ENCODE measurements around the gene TBC1D10B.

TBC1D10B gene

DNA sequence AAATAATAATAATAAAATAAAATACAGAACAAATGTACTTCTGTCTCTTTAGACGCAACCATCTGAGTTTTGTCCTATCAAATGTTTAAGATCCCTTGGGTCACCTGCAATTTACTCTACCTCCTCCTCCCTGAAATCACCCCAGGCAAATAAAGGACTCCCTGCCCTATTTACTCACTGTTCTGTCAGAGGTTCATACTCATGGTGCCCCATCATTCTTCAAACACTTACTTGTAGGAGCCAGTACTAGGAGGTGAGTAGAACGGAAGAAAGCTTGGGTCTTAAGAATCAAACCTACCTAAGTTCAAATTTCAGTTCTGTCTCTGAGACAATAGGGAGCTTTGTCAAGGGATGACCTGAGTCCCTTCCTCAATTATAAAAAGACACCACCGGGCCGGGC is 3.8 kb downstream of the TBC1D10B start:
- no peak overlapping the region for H3K27ac ChIP-seq (replicated peaks)
- H3K27me3 ChIP-seq (ENCODE audit: insufficient read depth, poor library complexity, severe bottlenecking) = no peaks in the 10 kb centered on the region
- no peak for TF ChIP-seq REST (IDR thresholded peaks at IDR 0.05; ENCODE audit: insufficient replicate concordance, low read depth)
- TF ChIP-seq, protein P1, sequence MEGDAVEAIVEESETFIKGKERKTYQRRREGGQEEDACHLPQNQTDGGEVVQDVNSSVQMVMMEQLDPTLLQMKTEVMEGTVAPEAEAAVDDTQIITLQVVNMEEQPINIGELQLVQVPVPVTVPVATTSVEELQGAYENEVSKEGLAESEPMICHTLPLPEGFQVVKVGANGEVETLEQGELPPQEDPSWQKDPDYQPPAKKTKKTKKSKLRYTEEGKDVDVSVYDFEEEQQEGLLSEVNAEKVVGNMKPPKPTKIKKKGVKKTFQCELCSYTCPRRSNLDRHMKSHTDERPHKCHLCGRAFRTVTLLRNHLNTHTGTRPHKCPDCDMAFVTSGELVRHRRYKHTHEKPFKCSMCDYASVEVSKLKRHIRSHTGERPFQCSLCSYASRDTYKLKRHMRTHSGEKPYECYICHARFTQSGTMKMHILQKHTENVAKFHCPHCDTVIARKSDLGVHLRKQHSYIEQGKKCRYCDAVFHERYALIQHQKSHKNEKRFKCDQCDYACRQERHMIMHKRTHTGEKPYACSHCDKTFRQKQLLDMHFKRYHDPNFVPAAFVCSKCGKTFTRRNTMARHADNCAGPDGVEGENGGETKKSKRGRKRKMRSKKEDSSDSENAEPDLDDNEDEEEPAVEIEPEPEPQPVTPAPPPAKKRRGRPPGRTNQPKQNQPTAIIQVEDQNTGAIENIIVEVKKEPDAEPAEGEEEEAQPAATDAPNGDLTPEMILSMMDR (IDR thresholded peaks at IDR 0.05; ENCODE audit: insufficient read depth, low read length) = no peak
- no peak for TF ChIP-seq GABPA (IDR thresholded peaks at IDR 0.05; ENCODE audit: low read depth)
- no peak for TF ChIP-seq SPI1 (IDR thresholded peaks at IDR 0.05; ENCODE audit: borderline replicate concordance, low read depth)
- no peak for TF ChIP-seq POLR2AphosphoS5 (IDR thresholded peaks at IDR 0.05; ENCODE audit: low read depth)
- no peak for DNase-seq (ENCODE audit: low read depth in 1 of 2, low spot score in 1 of 2)
- no peak overlapping the region for H3K4me3 ChIP-seq (replicated peaks; ENCODE audit: insufficient read depth, low read length)

- no peak overlapping the region for H3K27ac ChIP-seq (replicated peaks)
- H3K27me3 ChIP-seq (ENCODE audit: insufficient read depth, poor library complexity, severe bottlenecking) = no peaks in the 10 kb centered on the region
- no peak for DNase-seq (ENCODE audit: low read depth in 1 of 2, low spot score in 1 of 2)
- no peak for TF ChIP-seq SPI1 (IDR thresholded peaks at IDR 0.05; ENCODE audit: borderline replicate concordance, low read depth)
- TF ChIP-seq, protein P1 (IDR thresholded peaks at IDR 0.05; ENCODE audit: insufficient read depth, low read length) = no peak
- TF ChIP-seq REST (IDR thresholded peaks at IDR 0.05; ENCODE audit: insufficient replicate concordance, low read depth) = no peak
- TF ChIP-seq POLR2AphosphoS5 (IDR thresholded peaks at IDR 0.05; ENCODE audit: low read depth) = no peak
- no peak for TF ChIP-seq GABPA (IDR thresholded peaks at IDR 0.05; ENCODE audit: low read depth)
- no peak overlapping the region for H3K4me3 ChIP-seq (replicated peaks; ENCODE audit: insufficient read depth, low read length)
Measured at GRCh38 chr16:30365200-30365599, 5.1 kb downstream of the TBC1D10B start.

GRCh38 chr16:30361180-30361579 is 9.1 kb downstream of the TBC1D10B start:
- DNase-seq (ENCODE audit: low read depth in 1 of 2, low spot score in 1 of 2) = no peak
- no peaks in the 10 kb centered on the region for H3K27me3 ChIP-seq (ENCODE audit: insufficient read depth, poor library complexity, severe bottlenecking)

More at GRCh38 chr16:30361180-30361579, 9.1 kb downstream of the TBC1D10B start:
- no peak overlapping the region for H3K27ac ChIP-seq (replicated peaks)
- H3K4me3 ChIP-seq (replicated peaks; ENCODE audit: insufficient read depth, low read length) = no peak overlapping the region
- TF ChIP-seq REST (IDR thresholded peaks at IDR 0.05; ENCODE audit: insufficient replicate concordance, low read depth) (no peak), SPI1 (IDR thresholded peaks at IDR 0.05; ENCODE audit: borderline replicate concordance, low read depth) (no peak)
- TF ChIP-seq, protein P1 (IDR thresholded peaks at IDR 0.05; ENCODE audit: insufficient read depth, low read length) = no peak

Data from HL-60 (cell line).